Gastrocnemius medialis (tissue), 4 donors: ENCODE results near the gene BRAT1. TPM values are rescaled to one million over a fixed set of nuclear protein-coding genes. Genes with fewer than 3 reads are reported as not detected.

Experiments
- ATAC-seq, 2 donors: fragments of 150-250 bp; one replicate each; pipeline ENCODE4 v1.9.1; 2016
- DNase-seq, 2 donors: peaks; one replicate each; pipeline ENCODE4 v3.0.0-alpha.2; 2019
- H3K27ac ChIP-seq, 4 donors: fragments of 200-600 bp; sonication (generic); 1 replicate in 1 of 4; 2 replicates in 3 of 4; pipeline ENCODE4 v1.5.1; 2016 to 2018; ENCODE audit warnings: mild to moderate bottlenecking in 2 of 4, moderate library complexity in 1 of 4
- H3K27me3 ChIP-seq, 3 donors: fragments of 200-600 bp; sonication (generic) in 2 of 3; 1 replicate in 1 of 3; 2 replicates in 2 of 3; pipeline versions ENCODE4 v1.5.1 to v1.6.0; 2016 to 2019; ENCODE audit warnings: mild to moderate bottlenecking in 1 of 3, moderate library complexity in 1 of 3
- H3K36me3 ChIP-seq, 2 donors: fragments of 200-600 bp; sonication (generic) in 1 of 2; one replicate each; pipeline ENCODE4 v1.5.1; 2017 to 2018
- H3K4me1 ChIP-seq, 2 donors: fragments of 200-600 bp; sonication (generic) in 1 of 2; one replicate each; pipeline ENCODE4 v1.5.1; 2016 to 2017; ENCODE audit warnings: mild to moderate bottlenecking in 2 of 2
- H3K4me3 ChIP-seq, 4 donors: fragments of 200-600 bp; sonication (generic) in 3 of 4; 1 replicate in 1 of 4; 2 replicates in 3 of 4; pipeline ENCODE4 v1.5.1; 2016 to 2019; ENCODE audit warnings: mild to moderate bottlenecking in 2 of 4
- H3K9me3 ChIP-seq, 3 donors: fragments of 200-600 bp; sonication (generic) in 2 of 3; 1 replicate in 1 of 3; 2 replicates in 2 of 3; pipeline ENCODE4 v1.5.1; 2016 to 2019
- POLR2A ChIP-seq, 2 donors: fragments of 450-650 bp; IDR thresholded peaks; one replicate each; pipeline ENCODE4 v1.6.1; 2017; ENCODE audit warnings: antibody characterized with exemption in 2 of 2, mild to moderate bottlenecking in 2 of 2, moderate library complexity in 2 of 2
- in situ Hi-C, 4 donors: fragments of 200-750 bp; cut with MboI; loops; one replicate each; pipeline versions ENCODE4 v1.15.0 to v1.8.0; 2017; ENCODE audit warnings: low sequenced_read_pairs in 4 of 4
- intact Hi-C: fragments of 100-400 bp; cut with DNase I; formaldehyde crosslinking; loops from one replicate; pipeline ENCODE4 v1.15.1; 2023; ENCODE audit warnings: low total_unique reads
- total RNA-seq, 4 donors: library from RNA; depleted of rRNA; stranded (reverse); fragments of >200 nt; gene quantifications; one replicate each; pipeline versions ENCODE4 v1.1.0 to v1.2.3, GENCODE V29; 2016
- TF ChIP-seq, protein P1 (sequence below), 5 experiments: fragments of 450-650 bp in 3 of 5; fragments of 200-600 bp in 2 of 5; sonication (generic) in 2 of 5; IDR thresholded peaks in 4 of 5; conservative IDR thresholded peaks in 1 of 5; 1 replicate in 4 of 5; 2 replicates in 1 of 5; pipeline ENCODE4 v1.5.1; 2016 to 2019; ENCODE audit warnings: antibody characterized with exemption in 5 of 5, mild to moderate bottlenecking in 3 of 5, moderate library complexity in 3 of 5

The BRAT1 gene
- total RNA-seq, 4 donors from 2014 or later, result 15.3 to 36.4 (median 20.2) TPM

- no peaks in the 10 kb centered on the region for H3K36me3 ChIP-seq
- in situ Hi-C loops, result no loop called here
- intact Hi-C loops, result no loop called here
- peaks cover 20 to 25% of the 10 kb centered on the region in 2 donors for H3K4me1 ChIP-seq
- H3K27ac ChIP-seq, result no peak overlapping the region
- no peaks in the 10 kb centered on the region for H3K9me3 ChIP-seq
- TF ChIP-seq, protein P1, sequence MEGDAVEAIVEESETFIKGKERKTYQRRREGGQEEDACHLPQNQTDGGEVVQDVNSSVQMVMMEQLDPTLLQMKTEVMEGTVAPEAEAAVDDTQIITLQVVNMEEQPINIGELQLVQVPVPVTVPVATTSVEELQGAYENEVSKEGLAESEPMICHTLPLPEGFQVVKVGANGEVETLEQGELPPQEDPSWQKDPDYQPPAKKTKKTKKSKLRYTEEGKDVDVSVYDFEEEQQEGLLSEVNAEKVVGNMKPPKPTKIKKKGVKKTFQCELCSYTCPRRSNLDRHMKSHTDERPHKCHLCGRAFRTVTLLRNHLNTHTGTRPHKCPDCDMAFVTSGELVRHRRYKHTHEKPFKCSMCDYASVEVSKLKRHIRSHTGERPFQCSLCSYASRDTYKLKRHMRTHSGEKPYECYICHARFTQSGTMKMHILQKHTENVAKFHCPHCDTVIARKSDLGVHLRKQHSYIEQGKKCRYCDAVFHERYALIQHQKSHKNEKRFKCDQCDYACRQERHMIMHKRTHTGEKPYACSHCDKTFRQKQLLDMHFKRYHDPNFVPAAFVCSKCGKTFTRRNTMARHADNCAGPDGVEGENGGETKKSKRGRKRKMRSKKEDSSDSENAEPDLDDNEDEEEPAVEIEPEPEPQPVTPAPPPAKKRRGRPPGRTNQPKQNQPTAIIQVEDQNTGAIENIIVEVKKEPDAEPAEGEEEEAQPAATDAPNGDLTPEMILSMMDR (IDR thresholded peaks at IDR 0.05 in 4 of 5, conservative IDR thresholded peaks at IDR 0.05 in 1 of 5), result no peak
- TF ChIP-seq POLR2A (IDR thresholded peaks at IDR 0.05), result no peak
- no peaks in the 10 kb centered on the region for H3K27me3 ChIP-seq
- no peak overlapping the region for H3K4me3 ChIP-seq
- DNase-seq, result no peak
- no peak for ATAC-seq
These were observed 45.1 kb downstream of the BRAT1 start for GRCh38 chr7:2510130-2510776.

DNA sequence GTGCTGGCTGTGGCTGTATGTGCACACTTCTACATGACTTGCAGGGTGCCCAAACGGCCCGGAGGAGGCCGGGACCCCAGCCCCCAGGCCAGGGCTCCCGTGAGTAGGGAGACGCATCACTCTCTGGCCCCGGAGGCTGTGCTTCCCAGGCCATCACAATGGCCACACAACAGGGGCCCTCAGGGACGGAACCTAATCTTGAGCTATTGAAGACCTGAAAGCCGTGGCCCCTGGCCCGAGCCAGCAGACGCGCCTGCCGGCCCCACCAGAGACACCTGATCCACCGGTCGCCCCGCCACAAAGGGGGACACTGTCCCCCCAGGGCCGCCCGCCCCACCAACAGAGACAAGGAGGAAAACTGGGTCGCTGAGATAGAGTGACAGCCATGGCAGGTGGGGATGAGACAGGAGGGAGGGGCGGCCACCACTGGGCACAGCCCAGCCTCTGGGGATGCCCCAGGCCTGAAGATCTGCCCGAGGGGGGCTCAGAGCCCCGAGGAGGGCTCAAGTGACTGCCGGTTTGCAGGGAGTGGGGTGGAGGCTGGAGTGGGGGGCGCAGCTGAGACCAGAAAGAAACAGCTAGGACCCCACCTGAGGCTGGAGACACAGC lies 45.9 kb downstream of the BRAT1 start:
- Histone ChIP-seq H3K27ac (no peak overlapping the region), H3K36me3 (no peaks in the 10 kb centered on the region), H3K4me3 (no peak overlapping the region), H3K27me3 (no peaks in the 10 kb centered on the region), H3K4me1 (peaks cover 20 to 25% of the 10 kb centered on the region in 2 donors), H3K9me3 (no peaks in the 10 kb centered on the region)
- ATAC-seq (no peak), DNase-seq (no peak)
- TF ChIP-seq POLR2A (IDR thresholded peaks at IDR 0.05), result no peak
- TF ChIP-seq, protein P1 (IDR thresholded peaks at IDR 0.05 in 4 of 5, conservative IDR thresholded peaks at IDR 0.05 in 1 of 5), result no peak
- intact Hi-C loops (no loop called here), in situ Hi-C loops (no loop called here)

GRCh38 chr7:2508327-2509215 lies 46.8 kb downstream of the BRAT1 start:
- TF ChIP-seq POLR2A (IDR thresholded peaks at IDR 0.05), result peak in 1 of 2 donors; percentile 7
- TF ChIP-seq, protein P1 (IDR thresholded peaks at IDR 0.05 in 4 of 5, conservative IDR thresholded peaks at IDR 0.05 in 1 of 5), result no peak
- DNase-seq (peak; percentile 28 to 66), ATAC-seq (peak; percentile 76 to 85)
- in situ Hi-C loops (no loop called here), intact Hi-C loops (no loop called here)
- Histone ChIP-seq H3K4me1 (peaks cover 20 to 25% of the 10 kb centered on the region in 2 donors), H3K4me3 (peak overlapping the region in 3 of 4 donors; percentile 1 to 37 (median 13)), H3K9me3 (no peaks in the 10 kb centered on the region), H3K27me3 (no peaks in the 10 kb centered on the region), H3K36me3 (no peaks in the 10 kb centered on the region), H3K27ac (peak overlapping the region; percentile 6 to 57 (median 44))

GRCh38 chr7:2507917-2508306 lies 47.4 kb downstream of the BRAT1 start:
- Histone ChIP-seq H3K27me3 (no peaks in the 10 kb centered on the region), H3K4me1 (peaks cover 20 to 25% of the 10 kb centered on the region in 2 donors), H3K36me3 (no peaks in the 10 kb centered on the region), H3K9me3 (no peaks in the 10 kb centered on the region), H3K27ac (peak overlapping the region in 2 of 4 donors; percentile 41 to 57), H3K4me3 (peak overlapping the region in 3 of 4 donors; percentile 1 to 37 (median 13))
- intact Hi-C loops, result no loop called here
- ATAC-seq (no peak), DNase-seq (no peak)
- TF ChIP-seq, protein P1 (IDR thresholded peaks at IDR 0.05 in 4 of 5, conservative IDR thresholded peaks at IDR 0.05 in 1 of 5), result no peak
- in situ Hi-C loops, result no loop called here
